SHP77 treated with DMSO at 0.1 percent for 48 hours (cell line): ENCODE measurements around the gene C14orf93.

Experiments used
- DNase-seq: peaks from one replicate; lab custom pipeline; 2025; lab: John Stamatoyannopoulos, UW

Gene C14orf93

GRCh38 chr14:23045419-23046357, 35.7 kb upstream of the C14orf93 start:
- no peak for DNase-seq

GRCh38 chr14:23044840-23045239, 34.9 kb upstream of the C14orf93 start:
- no peak for DNase-seq

- DNase-seq = no peak
Observed at GRCh38 chr14:23043754-23044153, 33.8 kb upstream of the C14orf93 start.

GRCh38 chr14:23043145-23043544, 33.2 kb upstream of the C14orf93 start:
- no peak for DNase-seq

- no peak for DNase-seq
Observed at GRCh38 chr14:23042162-23042965, 32.4 kb upstream of the C14orf93 start, which contains the start of gene PSMB11. PSMB11 (plus strand) TSS chr14:23042212; CDS start chr14:23042226, 14 bp downstream.

GRCh38 chr14:23041729-23042128, 31.8 kb upstream of the C14orf93 start:
- DNase-seq = no peak

GRCh38 chr14:23040100-23040499, 30.2 kb upstream of the C14orf93 start:
- DNase-seq = no peak

GRCh38 chr14:23035303-23036144, 25.6 kb upstream of the C14orf93 start:
- no peak for DNase-seq

- no peak for DNase-seq
Observed at GRCh38 chr14:23034498-23035302, 24.8 kb upstream of the C14orf93 start, which contains the start of gene PSMB5. PSMB5 (minus strand) TSS chr14:23034900; CDS start chr14:23034881, 19 bp downstream.

GRCh38 chr14:23033801-23034497, 24.0 kb upstream of the C14orf93 start:
- DNase-seq = no peak

- no peak for DNase-seq
Observed at GRCh38 chr14:23033251-23033727, 23.3 kb upstream of the C14orf93 start.

- no peak for DNase-seq
Observed at GRCh38 chr14:23030936-23031335, 21.0 kb upstream of the C14orf93 start.

GRCh38 chr14:23028799-23029198, 18.9 kb upstream of the C14orf93 start:
- no peak for DNase-seq

GRCh38 chr14:23025151-23025814, 15.3 kb upstream of the C14orf93 start:
- no peak for DNase-seq

- DNase-seq = no peak
Observed at GRCh38 chr14:23024612-23025075, 14.7 kb upstream of the C14orf93 start.

- no peak for DNase-seq
Observed at GRCh38 chr14:23023795-23024152, 13.8 kb upstream of the C14orf93 start.

- DNase-seq = no peak
Observed at GRCh38 chr14:23023022-23023794, 13.3 kb upstream of the C14orf93 start.

- no peak for DNase-seq
Observed at GRCh38 chr14:23021889-23022442, 12.0 kb upstream of the C14orf93 start.
